HG02885 (cell line): ENCODE data around the gene MSLN.
"Not testable (repeated sequence)": the region's sequence is repeated elsewhere in the genome, so short reads cannot be mapped to it uniquely, and the experiment has no call there.

Source experiments
- ATAC-seq: cut with Tn5 transposase; IDR thresholded peaks from one replicate; pipeline ENCODE4 v1.9.1; 2021; ENCODE audit warnings: mild to moderate bottlenecking; ENCODE audit not compliant: unreplicated experiment, poor library complexity

The MSLN gene

DNA sequence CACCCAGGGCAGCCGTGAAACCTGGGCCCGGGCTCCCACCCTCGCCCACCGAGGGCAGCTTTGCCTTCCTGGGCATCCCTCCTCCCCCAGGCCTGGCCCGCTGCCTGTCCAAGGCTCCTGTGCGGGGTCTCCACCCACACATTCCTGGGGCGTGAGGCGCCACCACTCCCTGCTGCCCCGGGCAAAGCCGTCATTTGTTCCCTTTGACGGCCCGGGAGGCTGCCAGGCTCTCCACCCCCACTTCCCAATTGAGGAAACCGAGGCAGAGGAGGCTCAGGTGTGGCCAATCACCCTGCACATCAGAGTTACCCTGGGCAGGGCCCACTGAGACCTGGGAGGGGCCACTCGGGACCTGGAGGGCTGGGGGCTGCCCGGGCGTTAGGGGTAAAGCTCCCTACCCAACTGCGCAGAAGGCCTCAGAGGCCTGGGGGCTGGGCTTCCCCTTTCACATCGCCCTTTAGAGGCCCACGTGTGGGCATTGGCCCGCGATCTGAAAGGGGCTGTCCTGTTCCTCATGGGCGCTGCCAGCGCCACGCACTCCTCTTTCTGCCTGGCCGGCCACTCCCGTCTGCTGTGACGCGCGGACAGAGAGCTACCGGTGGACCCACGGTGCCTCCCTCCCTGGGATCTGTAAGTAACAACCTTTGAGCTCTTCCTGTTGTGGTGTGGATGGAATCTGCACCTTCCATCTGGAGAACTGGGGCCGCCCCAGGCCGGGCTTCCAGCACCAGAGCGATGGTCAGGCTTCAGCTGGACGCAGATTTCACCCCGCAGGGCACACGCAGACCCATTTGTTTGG is at the start of gene MSLN:
MSLN (plus strand) TSS at position 190 of the 799 bp plus-strand sequence. CDS start 1,947 bp downstream, outside the sequence.
- ATAC-seq: no peak

DNA sequence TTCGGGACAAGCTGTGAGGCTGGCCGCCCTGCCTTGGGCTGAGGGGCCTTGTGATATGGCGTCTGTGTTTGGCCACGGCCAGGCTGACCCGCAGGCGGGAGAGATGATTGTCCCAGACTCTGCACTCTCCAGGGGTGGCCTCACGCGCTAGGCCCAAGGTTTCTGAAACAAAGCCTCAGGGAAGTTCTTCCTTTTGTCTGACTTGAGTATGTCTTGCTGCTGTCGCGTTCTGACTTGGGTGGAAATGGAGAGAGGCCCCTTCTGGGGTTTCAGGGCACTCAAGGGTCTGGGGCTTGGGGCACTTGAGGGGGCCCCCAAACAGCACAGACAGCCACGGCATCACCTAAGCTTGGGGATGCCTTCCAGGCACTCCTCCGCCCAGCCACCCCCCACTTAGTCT is 49.5 kb upstream of the MSLN start:
- no peak for ATAC-seq

DNA sequence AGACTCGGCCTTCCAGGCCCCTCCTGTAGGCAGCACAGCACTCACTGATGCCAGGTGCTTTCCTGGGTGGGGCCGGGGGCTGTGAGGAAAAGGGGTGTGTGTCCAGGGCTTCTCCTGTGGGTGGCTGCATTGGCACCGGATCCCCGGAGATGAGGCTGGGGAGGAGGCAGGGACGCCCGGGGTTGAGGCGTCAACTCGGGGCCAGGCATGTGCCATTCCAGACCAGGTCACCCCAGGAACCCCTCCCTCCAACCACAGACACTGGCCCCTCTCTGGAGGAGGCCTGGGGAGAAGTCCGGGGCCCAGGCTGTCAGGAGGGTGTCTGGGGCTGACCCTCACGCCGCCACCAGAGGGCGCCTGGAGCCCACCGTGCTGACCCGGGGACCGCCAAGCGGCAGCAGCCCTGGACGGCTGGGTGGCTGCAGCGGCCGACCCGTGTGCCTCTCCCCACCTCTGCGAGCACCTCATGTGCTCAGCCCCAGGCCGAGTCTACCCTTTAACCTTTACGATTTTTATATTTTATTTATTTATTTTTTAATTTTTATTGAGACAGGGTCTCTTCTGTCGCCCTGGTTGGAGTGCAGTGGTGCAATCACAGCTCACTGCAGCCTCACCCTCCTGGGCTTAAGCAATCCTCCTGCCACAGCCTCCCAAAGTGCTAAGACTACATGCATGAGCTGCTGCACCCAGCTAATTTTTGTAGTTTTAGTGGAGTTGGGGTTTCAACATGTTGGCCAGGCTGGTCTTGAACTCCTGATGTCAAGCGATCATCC is 48.8 kb upstream of the MSLN start:
- ATAC-seq: no peak

DNA sequence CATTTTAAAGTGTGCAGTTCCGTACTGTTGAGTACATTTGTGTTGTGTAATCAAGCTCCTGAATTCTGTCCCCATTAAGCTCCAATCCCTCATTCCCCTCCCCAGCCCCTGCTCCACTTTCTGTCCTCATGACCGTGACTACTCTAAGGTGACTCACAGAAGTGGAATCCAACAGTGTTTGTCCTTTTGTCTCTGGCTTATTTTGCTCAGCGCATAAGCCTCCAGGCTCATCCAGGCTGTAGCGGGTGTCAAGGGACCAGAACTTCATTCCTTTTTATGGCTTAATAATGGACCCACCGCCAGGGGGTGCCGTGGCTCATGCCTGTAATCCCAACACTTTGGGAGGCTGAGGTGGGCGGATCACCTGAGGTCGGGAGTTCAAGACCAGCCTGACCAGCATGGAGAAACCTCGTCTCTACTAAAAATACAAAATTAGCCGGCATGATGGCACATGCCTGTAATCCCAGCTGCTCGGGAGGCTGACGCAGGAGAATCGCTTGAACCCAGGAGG is 47.7 kb upstream of the MSLN start:
- not testable (repeated sequence) for ATAC-seq

DNA sequence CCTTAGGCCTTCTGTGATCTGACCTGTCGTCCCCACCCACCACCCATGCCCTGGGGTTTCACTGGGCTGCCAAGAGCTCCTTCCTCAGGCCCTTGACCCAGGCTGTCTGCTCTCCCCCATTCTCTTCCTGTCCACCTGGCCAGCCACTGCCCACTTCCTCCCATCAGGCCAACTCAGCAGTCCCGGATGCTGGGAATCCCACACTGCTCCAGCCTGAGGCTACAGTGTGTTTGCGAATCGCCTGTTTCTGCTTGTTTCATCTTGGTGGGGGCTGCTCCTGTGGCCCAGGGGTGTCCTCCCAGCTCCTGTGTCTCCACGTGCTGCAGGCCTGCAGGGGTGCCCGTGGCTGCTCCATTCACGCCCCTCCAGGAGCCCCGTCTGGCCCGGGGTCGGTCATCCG is 46.5 kb upstream of the MSLN start:
- no peak for ATAC-seq

DNA sequence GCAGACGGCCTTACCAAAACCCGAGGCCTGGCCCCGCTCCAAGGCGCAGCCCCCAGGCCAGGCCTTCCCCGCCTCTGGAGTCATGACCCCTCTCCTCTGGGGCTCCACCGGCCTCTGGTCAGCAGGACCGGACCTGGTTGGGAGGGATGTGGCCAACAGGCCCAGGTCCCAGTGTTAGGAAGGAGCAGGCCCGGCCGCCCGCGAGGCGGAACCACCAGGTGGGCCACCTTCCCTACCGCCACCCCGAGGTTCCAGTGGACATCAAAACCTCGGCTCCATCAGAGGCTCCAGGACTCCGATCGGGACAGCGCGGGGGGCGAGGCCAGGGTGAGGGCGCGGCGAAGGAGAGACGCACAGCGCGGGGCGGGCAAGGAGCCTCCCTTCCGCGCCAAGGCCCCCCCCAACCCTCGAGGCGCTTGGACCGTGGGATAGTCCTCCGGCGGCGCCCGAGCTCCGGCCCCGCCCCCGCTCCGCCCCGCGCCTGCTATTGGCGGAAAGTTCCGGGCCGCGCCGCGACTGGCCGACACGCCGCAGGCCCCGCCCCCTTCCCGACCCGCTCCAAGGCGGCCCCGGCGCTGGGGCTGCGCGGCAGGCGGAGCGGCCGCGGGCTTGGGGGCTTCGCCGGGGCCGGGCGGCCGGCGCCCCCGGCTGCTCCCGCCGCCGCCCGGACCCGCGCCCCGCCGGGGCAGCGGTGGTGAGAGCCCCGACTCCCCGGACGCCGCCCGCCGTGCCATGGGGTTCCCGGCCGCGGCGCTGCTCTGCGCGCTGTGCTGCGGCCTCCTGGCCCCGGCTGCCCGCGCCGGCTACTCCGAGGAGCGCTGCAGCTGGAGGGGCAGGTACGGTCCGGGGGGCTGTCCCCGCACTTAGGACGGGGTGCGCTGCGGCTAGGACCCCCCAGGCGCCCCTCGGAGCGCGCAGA is 45.7 kb upstream of the MSLN start, which contains the start of gene METRN:
METRN (plus strand) TSS at position 561 of the 919 bp plus-strand sequence; CDS start at position 733, 172 bp downstream.
- peak; percentile 81 for ATAC-seq

DNA sequence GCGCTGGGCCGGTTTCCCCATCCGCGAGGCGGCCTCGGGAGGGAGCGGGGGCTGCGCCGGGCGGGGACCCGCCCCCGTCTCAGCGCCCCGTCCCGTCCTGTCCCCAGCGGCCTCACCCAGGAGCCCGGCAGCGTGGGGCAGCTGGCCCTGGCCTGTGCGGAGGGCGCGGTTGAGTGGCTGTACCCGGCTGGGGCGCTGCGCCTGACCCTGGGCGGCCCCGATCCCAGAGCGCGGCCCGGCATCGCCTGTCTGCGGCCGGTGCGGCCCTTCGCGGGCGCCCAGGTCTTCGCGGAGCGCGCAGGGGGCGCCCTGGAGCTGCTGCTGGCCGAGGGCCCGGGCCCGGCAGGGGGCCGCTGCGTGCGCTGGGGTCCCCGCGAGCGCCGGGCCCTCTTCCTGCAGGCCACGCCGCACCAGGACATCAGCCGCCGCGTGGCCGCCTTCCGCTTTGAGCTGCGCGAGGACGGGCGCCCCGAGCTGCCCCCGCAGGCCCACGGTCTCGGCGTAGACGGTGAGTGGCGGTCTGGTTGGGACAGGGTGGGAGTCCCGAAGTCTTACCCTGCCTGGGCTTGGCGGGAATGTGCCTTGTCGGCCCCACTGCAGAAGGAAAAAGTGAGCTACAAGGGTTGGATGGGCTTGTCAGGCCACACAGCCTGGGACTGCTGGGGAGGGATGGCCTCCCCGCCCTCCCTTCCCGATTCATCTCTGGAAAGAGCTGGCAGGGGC is 44.9 kb upstream of the MSLN start:
- ATAC-seq: peak; percentile 14

DNA sequence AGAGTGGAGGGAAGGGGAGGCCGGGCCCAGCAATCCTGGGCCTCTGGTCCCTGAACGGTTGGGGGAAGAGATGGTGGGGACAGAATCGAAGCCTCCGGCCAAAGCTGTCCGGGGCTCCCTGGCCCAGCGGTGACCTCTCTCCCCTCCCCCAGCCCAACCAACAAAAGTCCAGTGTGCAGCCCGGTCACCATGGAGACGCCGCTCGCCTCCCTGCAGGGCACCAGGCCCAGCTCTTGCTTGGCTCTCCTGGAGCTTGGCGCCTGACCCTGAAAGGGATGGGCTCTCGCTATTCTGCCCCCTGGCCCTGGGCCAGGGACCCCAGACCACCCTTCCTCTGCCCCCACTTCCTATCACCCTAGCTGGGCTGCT is 44.4 kb upstream of the MSLN start:
- ATAC-seq: no peak

DNA sequence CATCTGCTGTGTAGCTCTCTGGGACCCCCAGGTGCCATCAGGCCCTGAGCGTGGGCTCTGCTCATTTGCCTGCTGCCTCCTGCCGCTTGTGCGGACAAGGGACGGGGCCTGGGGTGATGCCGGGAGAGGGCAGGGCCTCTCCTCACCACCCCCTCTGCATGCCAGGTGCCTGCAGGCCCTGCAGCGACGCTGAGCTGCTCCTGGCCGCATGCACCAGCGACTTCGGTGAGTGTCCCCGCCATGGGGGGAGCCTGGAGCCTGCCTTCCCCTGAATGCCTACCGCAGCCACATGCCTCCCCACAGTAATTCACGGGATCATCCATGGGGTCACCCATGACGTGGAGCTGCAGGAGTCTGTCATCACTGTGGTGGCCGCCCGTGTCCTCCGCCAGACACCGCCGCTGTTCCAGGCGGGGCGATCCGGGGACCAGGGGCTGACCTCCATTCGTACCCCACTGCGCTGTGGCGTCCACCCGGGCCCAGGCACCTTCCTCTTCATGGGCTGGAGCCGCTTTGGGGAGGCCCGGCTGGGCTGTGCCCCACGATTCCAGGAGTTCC is 43.7 kb upstream of the MSLN start:
- ATAC-seq: no peak

DNA sequence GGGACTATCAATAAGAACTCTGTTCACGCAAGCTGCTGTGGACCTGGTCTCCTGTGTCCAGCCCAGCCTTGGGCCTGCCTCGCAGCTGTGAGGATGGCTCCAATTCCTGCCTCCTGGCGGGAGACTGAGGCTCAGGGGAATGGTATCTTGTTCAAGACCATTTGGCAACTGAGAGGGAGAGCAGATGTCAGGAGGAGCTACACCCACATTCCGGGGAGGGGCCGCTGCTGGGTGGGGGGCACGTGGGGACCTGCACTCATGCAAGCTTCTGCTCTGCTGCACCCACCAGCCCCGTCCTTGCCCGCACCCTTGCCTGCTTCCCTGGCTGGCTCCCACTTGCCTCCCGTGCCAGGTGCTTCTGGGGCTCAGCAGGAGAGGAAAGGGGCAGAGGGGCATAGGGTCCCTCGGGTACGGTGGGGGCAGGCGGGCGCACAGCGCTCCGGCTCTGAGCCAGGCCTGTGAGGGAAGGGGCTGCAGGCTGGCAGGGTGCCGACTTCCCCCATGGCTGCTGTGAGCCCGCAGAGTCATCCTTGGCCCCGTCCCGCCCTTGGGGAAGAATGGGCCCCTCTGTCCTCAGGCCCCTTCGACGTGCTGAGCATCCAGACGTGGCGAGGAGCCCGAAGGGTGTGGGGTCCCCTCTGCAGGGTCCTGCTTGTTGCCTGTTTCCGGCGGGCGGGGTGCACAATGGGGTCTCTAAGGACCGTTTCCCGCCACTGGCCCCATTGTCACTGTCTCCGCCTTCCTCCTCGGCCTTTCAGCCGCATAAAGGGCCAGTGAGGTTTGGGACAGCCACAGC is 42.9 kb upstream of the MSLN start:
- ATAC-seq: no peak

DNA sequence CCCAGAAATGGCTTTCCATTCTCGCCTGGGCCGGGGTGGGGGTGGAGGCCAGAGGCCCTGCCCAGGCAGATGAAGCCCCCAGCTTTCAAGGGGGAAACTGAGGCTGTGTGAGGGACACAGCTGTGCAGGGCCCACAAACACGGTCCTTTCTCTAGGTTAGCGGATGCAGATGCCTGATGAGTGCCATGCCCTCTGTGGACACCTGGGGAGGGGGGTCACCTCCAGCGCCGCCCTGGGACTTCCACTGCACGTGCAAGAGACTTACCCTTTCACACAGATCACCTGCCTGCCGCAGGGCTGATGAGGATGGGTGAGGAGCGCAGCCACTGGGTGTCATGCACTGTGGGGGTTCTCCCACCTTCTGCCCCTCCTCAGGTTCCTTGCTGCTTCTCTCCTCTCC is 42.1 kb upstream of the MSLN start:
- ATAC-seq: no peak

DNA sequence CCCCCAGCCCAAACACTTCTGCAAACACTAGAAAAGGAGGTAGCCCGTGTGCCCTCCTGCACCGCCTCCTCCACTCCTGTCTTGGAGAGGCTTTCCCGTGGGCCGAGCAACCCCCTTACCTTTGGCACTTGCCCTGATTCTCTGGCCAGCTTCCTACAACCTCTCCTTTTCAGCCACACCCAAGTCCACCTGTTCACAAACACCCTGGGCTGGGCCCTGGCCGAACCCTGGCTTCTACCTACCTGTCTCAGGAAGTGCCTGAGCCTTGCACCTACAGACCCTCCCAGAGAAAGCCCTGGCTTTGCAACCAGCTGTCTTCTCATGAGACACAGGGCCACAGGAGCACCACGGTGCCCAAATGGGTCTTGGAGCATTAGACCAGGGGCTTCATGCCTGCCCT is 41.6 kb upstream of the MSLN start:
- no peak for ATAC-seq

DNA sequence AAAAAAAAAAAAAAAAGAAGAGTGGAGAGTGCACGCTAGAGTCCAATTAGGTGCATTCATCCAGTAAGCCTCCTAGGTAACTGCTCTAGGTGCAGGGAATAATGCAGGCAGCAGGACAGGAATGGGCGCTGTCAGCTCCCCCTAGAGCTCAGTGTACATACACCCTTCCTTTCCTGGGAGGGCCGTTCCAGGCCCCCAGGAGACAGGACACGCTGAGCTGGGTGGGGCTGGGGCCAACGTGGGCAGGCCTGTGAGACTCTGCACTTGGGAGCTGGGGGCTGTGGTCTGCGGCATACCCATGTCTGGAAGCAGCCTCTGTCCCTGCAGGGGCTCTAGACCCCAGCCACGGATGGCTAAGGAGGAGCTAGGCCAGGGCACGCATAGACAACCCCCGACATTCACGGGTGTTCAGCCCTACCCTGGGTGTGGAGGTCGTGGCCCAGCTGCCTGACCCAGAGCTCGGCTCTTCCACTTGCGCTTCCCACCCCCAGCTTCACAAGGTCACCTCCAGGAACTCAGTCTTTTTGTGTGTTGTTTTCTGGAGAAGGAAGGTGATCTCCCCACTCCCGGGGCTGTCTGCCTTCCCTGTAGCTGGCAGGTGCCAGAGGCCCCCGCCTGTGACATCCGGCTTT is 40.6 kb upstream of the MSLN start:
- ATAC-seq: no peak

DNA sequence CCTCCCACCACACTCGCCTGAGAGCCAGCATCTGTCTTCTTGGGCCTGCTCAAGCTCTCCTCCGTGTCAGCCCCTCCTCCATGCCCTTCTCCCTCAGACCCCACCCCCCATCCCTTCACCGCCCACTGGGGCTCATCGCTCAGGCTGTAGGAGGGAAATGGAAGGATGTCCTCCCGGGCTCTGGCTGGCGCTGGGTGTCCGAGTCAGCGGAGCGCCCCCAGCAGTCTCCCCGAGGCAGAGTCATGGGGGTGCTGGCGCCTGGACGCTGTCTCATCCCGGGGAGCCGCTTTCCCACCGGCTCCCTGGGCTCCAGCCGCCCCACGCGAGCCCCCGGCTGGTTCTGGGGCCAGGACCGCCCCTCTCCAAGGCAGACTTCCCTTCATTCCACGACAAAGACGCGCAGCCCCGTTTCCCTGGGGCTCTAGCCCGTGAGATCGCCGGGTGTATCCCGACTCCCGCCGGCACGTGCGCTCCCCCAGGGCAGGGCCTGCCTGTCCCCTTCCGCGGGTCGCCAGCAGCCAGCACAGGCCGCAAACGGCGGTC is 40.0 kb upstream of the MSLN start:
- peak; percentile 15 for ATAC-seq

DNA sequence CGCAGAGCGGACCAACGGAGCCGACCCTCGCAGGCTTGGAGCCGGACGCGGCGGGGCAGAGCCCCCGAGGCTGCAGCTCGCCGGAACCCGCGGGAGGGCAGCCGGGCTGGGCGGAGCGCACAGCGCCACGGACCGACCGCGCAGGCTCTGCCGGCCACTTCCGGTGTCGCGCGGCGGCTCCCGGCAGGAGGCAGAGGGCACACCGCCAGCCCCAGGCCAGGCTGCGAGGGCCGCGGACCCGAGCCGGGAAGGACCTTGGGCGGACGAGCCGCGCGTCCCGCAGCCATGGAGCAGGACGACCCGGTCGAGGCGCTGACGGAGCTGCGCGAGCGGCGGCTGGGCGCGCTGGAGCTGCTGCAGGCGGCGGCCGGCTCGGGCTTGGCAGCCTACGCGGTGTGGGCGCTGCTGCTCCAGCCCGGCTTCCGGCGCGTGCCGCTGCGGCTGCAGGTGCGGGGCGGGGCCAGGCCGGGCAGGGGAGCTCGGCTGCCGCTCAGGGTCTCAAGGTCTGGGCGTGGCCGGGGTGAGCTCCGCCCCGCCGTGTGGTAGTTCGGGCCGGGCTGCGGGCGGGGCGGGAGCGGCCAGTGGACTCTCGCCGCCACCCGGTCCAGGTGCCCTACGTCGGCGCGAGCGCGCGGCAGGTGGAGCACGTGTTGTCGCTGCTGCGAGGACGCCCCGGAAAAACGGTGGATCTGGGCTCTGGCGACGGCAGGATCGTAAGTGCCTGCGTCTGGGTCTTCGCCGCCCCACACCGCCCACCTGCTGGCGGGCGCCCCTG is 39.4 kb upstream of the MSLN start, which contains the start of gene ANTKMT:
ANTKMT (plus strand) TSS at position 157 of the 775 bp plus-strand sequence; CDS start at position 286, 129 bp downstream.
- ATAC-seq: peak; percentile 71

DNA sequence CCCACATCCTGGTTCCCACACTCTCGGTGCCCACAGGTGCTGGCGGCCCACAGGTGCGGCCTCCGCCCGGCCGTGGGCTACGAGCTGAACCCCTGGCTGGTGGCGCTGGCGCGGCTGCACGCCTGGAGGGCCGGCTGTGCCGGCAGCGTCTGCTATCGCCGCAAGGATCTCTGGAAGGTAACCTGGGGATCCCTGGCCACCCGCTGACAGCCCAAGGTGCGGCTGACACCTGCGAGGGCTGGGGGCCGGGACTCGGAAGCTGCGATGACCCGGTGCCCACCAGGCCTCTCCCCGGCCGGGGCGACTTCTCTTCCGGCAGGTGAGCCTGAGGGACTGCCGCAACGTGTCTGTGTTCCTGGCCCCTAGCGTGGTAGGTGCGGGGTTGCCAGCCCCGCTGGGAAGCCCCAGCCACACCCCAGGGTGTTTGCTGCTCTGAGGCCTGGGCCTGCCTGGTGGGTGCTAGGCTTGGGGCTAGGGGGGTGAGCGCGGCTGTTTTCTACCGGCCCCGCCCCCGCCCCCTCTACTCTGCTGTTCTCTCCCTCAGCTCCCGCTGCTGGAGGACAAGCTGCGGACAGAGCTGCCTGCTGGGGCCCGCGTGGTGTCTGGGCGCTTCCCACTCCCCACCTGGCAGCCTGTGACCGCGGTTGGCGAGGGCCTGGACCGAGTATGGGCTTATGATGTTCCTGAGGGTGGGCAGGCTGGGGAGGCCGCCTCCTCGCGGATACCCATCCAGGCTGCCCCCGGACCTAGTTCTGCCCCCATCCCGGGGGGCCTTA is 38.6 kb upstream of the MSLN start:
- ATAC-seq: no peak
